GM15510 (cell line): ENCODE measurements around the gene SS18L1.

Source experiments
- POLR2A ChIP-seq: IDR thresholded peaks from 3 replicates; pipeline ENCODE4 v1.6.1; 2011; ENCODE audit warnings: borderline replicate concordance; ENCODE audit not compliant: insufficient read length; ENCODE audit errors: extremely low read depth

Gene SS18L1

DNA sequence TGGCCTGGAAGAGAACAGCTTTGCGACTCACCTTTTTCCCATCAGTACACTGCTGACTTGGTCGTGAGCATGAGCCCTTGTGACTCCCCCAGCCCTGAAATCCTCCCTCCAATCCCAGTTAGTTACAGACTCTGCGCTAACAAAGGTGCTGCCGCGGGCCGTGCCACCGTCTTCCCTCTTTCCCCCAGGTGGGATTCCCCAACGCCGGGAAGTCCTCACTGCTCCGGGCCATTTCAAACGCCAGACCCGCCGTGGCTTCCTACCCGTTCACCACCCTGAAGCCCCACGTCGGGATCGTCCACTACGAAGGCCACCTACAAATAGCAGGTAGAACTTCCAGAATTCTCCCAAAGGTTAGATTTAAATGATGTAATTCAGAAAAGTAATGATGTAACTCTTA lies 55.4 kb downstream of the SS18L1 start:
- no peak for TF ChIP-seq POLR2A

GRCh38 chr20:62200491-62201172 lies 57.1 kb downstream of the SS18L1 start:
- no peak for TF ChIP-seq POLR2A

DNA sequence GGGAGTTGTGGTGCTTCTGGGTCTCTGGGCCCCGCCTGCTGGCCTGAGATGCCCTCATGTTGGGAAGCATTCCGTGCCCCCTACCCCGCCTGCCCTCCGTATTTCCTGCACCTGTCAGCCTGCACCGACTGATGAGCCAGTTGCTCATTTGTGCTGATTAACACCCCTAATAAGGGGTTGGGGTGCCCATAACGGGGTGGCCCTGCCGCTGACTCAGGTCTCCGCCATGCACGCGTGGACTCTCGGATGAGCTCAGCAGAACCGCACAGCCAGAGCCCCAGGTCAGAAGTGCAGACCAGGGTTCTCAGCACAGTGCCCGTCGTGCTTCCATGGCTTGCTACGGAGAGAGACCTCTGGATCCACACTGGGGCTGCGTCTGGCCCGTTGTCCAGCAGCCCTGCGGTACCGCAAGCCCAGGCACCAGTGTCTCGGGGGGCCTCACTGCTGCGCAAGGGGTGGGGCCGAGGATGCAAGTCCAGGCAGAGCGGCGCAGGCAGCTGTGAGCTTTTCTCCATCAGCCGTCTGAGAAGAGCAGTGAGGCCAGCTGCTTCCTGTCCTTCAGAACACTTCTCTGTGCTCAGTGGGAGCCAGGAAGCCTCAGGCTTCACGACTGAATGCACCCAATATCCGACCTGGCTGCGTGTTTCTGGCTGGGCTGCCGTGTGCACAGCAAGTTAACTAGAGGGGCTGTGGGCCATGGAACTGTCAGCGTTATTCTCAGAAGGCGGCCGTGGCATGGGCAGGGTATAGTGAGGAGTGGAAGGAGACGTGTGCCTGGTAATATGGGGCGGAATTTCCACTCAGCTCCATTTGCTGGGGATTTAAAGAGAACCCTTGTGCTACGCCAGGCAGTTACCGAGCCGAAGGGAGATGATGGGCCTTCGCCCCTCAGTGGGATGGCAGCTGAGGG lies 57.9 kb downstream of the SS18L1 start:
- TF ChIP-seq POLR2A, result no peak

GRCh38 chr20:62202083-62202395 lies 58.5 kb downstream of the SS18L1 start:
- TF ChIP-seq POLR2A, result no peak

GRCh38 chr20:62202676-62203377 lies 59.3 kb downstream of the SS18L1 start:
- no peak for TF ChIP-seq POLR2A

DNA sequence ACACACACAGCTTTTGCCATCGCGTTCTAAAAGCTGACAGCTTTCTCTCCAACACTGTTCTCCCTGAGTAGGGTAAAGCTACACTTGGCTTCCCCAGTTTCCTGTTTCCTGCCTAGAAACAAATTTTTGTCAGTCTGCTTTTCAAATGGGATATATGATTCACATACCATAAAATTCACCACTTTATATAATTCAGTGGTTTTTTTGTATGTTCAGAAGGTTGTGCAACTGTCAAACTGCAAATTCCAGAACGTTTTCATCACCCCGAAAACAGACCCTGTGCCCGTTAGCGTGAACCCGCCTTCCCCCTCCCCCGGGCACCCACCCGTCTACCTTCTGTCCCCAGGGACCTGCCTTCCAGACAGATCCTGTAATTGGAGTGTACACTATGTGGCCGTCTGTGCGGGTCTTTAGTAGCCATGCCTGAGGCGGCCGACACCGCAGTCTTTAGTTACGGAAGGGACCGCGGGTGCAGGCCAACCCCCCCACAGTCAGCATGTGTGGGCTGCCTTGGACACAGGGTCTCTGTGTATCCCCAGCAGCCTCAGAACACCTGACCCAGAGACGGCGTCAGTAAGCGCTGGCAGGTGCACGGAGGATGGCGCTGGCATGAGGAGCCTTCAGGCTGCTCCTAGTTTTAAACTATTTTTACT lies 59.9 kb downstream of the SS18L1 start:
- no peak for TF ChIP-seq POLR2A

DNA sequence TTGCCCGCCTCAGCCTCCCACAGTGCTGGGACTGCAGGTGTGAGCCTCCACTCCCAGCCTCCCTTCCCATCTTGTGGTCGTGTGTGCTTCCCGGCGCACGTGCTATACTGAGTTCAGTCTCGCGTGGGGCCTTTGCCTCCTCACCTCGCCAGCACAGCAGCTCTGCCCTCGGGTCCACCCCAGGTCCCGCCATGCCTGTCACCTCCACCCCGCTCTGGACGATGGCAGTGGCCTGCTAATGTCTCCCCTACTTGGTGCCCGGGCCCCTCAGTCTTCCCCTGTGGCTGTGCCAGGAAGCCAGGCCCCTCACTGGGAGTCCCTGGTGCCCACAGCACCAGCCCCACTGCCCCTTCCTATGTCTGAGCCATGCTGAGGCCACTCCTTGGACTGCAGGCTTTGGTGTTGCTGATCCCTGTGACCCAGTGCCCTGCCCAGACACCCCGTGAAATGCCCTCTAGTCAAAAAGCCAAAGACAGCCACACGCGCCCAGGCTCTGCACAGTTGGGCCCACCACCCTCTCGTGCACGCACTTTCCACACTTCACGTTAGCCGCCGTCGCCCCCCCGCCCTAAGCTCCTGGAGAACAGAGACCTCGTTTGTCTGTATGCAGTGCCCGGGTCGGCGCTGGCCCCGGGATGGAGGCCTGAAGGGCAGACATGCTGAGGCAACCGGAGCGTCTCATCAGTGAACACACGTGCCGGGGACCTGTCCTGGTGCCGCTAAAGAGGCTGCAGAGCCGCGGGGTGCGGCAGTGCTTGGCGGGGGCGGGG lies 62.2 kb downstream of the SS18L1 start:
- no peak for TF ChIP-seq POLR2A

- no peak for TF ChIP-seq POLR2A
These were observed 62.8 kb downstream of the SS18L1 start for GRCh38 chr20:62206388-62206775.

GRCh38 chr20:62208061-62208794 lies 64.7 kb downstream of the SS18L1 start:
- no peak for TF ChIP-seq POLR2A

- no peak for TF ChIP-seq POLR2A
These were observed 65.5 kb downstream of the SS18L1 start for GRCh38 chr20:62208795-62209755.

DNA sequence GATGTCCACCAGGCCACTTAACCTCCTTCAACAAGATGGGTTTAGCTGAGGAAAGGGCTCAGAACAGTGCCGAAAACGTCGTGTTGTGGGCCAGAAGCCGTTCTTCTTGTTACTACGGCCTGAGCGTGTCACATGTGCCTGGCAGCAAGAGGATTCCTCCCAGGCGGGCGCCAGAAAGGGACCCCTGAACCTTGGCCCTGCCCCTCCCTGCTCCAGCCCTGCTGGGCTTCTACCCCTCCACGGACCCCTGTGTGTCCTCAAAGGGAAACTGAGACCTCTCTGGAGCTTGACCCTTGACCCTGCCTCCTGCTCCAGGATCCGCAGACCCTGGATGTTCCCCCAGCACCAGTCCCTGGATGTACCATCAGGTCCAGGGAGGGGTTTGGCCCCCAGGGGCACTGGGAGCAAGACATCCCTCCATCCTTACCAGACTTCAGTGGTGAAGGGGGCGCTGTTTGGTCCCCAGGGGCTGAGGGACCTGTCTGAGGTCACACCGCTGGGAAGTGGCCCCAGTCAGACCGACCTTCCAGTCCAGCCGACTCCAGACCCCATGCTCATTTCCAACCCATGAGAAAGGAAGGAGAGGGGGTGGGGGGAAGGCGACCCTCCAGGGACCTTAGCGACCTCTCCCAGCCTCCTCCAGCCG lies 66.4 kb downstream of the SS18L1 start:
- no peak for TF ChIP-seq POLR2A

GRCh38 chr20:62210496-62210855 lies 66.9 kb downstream of the SS18L1 start:
- no peak for TF ChIP-seq POLR2A

DNA sequence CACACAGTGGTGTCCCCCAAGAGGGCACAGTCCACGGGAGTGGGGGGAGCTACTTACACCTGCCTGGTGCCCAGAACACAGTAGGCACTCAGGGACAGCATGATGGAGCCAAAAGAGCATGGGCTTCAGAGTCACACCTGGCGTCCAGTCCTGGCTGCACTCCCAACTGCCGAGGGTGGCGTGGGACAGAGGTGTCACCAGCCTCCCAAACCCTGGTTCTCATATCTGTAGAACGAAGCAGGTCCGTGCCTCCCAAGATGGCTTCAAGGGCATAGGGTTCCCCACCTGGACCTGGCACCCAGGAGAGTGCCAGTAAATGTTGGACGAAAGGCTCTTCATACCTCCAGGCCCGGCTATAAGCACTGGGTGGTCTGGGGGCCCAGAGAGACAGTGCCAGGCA lies 67.6 kb downstream of the SS18L1 start:
- no peak for TF ChIP-seq POLR2A

DNA sequence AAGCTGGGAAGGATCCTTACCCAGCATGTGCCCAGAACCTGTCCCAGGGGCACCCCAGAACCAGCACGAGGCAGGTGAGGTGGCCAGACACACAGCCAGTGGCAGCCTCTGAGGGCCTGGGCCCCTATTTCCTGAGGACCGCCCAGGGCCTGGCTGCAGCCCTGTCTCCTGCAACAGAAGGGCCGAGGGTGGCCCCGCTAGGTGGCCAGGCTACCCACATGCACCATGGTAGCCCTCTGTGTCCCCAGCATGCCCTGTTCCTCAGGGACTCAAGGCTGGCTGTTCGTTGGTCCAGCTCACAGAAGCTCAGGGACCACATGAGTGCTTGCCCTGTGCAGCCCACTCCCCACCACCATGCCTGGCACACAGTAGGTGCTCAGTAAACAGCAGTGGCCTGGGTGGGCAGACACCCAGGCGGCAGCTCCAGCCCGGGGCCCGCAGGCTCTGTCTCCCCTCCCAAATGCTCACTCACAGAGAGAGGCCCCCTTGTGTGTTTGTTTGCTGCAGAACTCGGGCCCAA lies 68.3 kb downstream of the SS18L1 start:
- no peak for TF ChIP-seq POLR2A
